GM18870 (cell line): ENCODE measurements around the gene ADCY1.

Experiments used
- ATAC-seq: cut with Tn5 transposase; IDR thresholded peaks from one replicate; pipeline ENCODE4 v1.9.1; 2021; ENCODE audit warnings: moderate library complexity; ENCODE audit not compliant: unreplicated experiment

ADCY1 gene

GRCh38 chr7:45663167-45663921, 89.2 kb downstream of the ADCY1 start:
- ATAC-seq, result no peak

GRCh38 chr7:45663965-45664633, 89.9 kb downstream of the ADCY1 start:
- ATAC-seq, result no peak

DNA sequence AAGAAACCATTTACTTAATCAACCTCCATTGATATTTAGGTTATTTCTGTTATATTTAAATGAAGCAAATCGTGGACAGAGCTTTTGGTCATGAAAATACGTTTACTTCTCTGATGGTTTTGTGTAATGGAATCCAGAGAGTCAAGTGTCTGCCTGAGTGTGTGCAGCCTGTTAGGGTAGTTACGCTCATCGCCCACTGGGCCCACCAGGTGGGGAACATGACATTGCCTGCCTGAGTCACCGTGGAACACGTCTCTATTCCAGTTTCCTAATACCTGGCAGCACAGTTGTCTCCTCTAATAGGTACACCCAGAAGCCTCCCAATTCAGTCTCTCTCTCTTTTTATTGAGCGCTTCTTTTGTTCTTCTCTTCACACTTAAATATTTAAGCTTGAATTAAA, 91.0 kb downstream of the ADCY1 start:
- no peak for ATAC-seq

DNA sequence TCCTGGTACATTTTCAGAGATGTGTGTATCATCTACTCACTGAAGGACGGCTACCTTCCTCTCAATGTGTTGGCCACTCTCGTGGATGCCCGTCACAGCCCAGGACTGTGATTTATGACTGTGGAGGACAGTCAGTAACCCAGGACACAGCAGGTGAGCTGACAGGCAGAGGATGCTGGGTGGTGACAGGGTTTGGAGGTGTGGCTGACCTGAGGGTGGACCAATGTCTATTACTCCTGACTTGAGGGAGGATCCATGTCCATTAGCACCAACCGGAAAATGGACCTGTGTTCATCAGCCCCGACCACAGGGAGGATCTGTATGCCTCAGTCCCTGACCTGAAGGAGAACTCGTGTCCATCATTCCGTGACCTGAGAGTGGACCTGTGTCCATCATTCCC, 96.1 kb downstream of the ADCY1 start:
- ATAC-seq, result no peak

- ATAC-seq, result no peak
These were observed 96.5 kb downstream of the ADCY1 start for GRCh38 chr7:45670717-45671116.

GRCh38 chr7:45677311-45677900, 103.2 kb downstream of the ADCY1 start:
- no peak for ATAC-seq

GRCh38 chr7:45679516-45679915, 105.3 kb downstream of the ADCY1 start:
- ATAC-seq, result no peak

DNA sequence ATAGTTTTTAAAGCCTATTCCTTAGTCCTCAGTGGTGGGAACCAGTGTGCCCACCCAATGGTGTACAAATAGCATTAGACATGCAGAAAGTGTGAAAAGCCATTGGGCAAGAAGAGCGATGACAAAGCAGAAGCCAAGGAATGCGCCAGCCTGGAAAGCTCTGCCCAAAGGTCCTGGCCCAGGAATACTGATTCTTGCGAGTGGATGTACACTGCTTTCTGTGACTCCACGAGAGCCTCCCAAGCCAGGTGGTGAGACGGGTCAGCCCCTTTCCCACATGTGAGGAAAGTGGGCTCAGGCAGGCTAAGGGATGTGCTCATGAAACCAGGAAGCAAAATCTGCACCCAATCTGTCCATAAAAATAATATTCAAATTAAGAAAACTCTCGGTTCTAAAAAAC, 106.6 kb downstream of the ADCY1 start:
- ATAC-seq, result no peak

DNA sequence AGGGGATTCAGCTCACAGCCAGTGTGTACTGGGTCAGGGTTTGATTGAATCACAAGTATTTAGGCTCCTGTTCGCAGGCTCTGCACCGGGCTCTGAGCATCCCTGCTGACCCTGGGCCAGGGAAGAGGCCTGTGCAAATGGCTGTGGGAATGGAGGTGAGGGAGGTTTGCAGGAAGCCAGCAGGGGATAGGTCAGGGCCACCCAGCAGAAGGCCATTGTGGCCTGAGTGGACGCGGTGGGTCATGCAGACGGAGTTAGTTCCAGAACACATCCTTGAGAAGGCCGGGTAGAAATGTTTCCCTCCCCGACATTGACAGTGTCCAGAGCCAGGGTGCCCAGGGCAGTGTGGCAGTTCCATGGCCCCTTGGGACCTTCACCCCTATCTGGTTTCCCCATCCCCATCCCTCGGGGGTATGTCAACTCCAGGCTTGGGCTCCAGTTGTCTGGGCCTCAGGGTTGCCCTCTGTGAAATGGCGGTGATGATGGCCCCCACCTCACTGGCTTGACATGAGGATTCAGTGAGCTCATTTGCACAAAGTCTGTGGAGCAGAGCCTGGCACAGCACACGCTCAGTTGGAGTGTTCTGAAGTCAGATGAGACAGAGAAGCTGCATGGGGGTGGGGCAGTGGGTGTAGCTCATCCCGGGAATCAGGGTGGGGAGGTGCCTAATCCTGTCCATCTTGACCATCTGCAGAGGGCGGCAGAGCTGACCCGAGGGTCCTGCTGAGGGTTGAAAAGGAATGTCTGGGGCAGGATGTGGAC, 107.6 kb downstream of the ADCY1 start:
- no peak for ATAC-seq

DNA sequence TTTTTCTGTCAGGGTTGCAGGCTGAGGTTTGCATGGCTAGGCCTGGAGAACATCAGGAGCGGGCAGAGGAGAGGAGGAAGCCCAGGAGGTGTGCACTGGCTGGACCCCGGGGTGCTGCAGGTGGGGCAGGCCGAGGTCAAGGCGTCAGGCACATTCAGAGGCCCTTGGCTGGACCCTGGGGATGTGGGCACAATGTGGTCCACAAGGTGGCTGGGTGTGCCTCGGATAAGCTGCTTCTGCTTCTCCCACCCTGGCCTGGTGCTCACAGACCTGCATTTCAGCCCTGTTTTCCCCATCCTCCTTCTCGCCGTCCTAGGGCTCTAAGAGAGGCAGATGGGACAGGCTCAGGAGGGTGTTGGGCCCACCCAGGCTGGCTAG, 108.2 kb downstream of the ADCY1 start:
- no peak for ATAC-seq

GRCh38 chr7:45682836-45683555, 108.8 kb downstream of the ADCY1 start:
- no peak for ATAC-seq

- no peak for ATAC-seq
These were observed 109.5 kb downstream of the ADCY1 start for GRCh38 chr7:45683556-45684148.

DNA sequence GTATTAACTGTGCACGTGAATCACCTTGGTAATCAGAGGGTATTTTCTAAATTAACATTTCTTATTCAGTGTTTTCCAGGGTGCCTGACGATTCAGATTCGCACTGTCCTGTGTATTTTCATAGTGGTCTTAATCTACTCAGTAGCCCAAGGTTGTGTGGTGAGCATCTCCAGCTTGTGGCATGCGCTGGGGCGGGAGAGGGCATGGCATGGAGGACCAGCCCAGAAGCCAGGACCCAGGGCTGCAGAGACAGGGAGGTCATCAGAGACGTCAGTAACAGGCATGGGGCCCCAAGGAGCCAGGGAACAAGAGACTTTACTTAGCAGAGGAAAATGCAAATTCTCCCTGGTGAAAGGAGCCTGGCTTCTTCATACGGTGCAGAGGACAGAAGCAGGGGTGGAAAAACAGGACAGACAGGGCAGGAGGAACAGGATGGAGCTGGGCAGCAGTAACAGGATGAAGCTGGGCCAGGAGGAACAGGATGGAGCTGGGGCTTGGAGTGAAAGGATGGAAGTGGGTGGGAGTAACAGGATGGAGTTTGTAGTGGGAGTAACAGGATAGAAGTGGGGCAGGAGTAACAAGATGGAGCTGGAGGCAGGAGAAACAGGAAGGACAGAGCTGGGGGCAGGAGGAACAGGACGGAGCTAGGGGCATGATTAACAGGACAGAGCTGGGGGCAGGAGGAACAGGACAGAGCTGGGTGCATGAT, 110.9 kb downstream of the ADCY1 start:
- no peak for ATAC-seq

GRCh38 chr7:45685619-45686240, 111.6 kb downstream of the ADCY1 start:
- ATAC-seq, result no peak

DNA sequence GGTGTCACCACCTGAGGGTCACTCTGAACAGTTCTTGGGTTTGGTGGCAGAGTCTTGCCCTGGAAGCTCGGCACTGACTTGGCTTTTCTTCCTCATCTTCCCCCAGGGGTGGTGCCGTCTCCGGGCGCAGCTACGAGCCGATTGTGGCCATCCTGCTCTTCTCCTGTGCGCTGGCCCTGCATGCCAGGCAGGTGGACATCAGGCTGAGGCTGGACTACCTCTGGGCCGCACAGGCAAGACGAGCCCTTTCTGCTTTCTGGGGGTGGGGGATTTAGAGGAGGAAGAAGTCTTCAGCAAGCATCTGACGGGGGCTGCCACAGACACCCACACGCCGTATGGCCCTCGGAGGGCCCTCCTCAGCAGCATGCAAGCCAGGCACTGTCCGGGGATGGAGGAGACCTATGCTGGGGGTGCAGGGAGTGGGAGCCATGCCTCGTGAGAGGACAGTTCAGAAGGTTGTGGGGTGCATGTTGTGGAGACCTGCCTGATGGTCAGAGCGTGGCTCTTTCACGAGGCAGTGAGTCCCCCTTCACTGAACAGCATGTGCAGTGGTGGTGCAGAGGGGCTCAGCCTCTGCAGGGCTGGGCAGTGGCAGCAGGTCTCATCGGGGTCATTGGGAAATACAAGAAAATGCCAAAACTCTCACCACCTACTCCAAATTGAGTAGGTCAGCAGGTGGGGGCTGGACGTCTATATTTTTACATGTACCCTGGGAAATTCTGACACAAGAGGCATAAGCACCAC, 112.4 kb downstream of the ADCY1 start:
- ATAC-seq, result no peak

GRCh38 chr7:45687185-45687560, 113.0 kb downstream of the ADCY1 start:
- no peak for ATAC-seq

DNA sequence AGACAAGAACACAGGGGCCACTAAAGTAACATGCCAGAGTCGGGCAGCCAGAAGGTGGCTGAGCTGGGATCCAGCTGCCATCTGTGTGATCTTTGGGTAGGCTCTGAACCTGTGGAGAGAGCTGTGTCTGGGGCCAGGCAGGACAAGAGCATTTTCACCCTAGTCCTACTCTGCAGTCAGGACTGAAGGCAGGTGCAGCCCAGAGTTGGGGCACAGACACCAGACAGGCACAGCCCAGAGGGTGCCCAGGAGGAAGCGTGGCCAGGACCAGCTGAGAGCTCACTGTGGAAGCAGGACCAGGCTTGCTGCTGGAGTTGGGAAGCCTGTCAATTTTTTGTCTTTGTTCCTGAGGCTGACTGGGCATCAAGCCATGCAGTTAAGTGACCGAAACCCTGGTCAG, 113.6 kb downstream of the ADCY1 start:
- no peak for ATAC-seq

DNA sequence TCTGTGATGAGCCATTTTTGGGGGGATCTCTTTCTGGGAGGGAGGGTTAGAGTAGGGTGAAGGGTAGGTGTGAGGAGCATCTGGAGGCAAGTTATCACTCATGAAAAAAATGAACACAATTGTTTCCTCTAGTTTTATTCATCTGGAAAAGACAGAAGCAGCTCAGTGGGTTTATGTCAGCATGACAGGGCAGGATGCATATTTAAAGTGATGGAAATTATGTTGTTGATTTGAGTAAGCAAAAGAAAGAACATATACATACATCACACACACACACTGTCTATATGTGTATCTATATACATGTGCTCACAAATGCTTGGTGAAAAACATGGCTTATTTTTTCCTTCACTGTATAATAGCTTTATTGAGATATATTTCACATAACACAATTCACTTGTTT, 114.2 kb downstream of the ADCY1 start:
- ATAC-seq, result no peak
